Stimulated activated CD4-positive, alpha-beta T cell treated with anti-CD3 and anti-CD28 coated beads, Interleukin-1b, Interleukin-23, amount 100 ng/mL, for 4 hours (primary cell): Measurements from ENCODE around the gene STAC2.
"Not testable (repeated sequence)": the region's sequence is repeated elsewhere in the genome, so short reads cannot be mapped to it uniquely, and the experiment has no call there.

Experiments
- DNase-seq, 2 donors: peaks; one replicate each; pipeline ENCODE4 v3.0.0-alpha.2; 2020; ENCODE audit warnings: low read depth in 2 of 2

STAC2 gene, protein sequence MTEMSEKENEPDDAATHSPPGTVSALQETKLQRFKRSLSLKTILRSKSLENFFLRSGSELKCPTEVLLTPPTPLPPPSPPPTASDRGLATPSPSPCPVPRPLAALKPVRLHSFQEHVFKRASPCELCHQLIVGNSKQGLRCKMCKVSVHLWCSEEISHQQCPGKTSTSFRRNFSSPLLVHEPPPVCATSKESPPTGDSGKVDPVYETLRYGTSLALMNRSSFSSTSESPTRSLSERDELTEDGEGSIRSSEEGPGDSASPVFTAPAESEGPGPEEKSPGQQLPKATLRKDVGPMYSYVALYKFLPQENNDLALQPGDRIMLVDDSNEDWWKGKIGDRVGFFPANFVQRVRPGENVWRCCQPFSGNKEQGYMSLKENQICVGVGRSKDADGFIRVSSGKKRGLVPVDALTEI

GRCh38 chr17:39225308-39225958 lies at the start of gene STAC2:
Gene STAC2 (minus strand): TSS chr17:39225945. CDS start chr17:39225502, 443 bp downstream.
- DNase-seq = no peak

DNA sequence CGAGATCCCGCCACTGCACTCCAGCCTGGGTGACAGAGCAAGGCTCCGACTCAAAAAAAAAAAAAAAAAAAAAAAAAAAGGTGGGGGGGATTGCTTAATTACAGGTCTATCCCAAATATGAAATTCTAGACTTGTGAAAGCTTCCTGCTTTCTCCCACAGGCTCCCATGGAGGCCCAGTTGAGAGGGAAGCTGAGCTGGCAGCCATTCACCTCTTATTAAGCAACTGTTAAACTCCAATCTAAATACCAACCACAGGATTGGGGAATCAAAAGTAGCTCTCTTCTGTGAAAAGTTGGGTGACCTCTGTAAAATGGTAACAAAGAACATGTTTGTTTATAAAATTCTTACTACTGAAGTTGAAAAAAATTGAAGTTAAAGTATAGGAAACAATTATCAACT lies 45.8 kb upstream of the STAC2 start:
- no peak for DNase-seq

GRCh38 chr17:39270923-39271322 lies 45.2 kb upstream of the STAC2 start:
- no peak for DNase-seq

GRCh38 chr17:39264119-39264518 lies 38.4 kb upstream of the STAC2 start:
- DNase-seq = no peak

DNA sequence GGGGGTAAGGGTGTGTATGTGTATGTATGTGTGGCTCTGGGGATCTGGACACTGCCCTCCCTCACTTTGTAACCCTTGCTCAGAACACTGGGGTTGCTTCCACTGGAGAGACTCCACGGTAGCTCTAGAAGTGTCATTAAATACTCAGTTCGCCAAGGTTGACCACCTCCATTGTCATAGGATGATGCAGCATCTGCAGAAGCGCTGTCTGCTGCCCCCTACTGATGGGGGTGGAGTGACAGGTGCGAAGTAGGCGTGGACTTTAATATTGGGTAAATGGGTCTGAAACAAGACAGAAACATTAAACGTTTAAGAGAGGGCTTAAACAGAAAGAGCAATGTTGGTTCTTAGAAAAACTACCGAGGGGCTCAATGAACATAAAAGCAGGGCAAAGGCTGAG lies 35.5 kb upstream of the STAC2 start:
- DNase-seq = no peak

GRCh38 chr17:39252788-39253460 lies 27.2 kb upstream of the STAC2 start:
- no peak for DNase-seq

GRCh38 chr17:39251997-39252396 lies 26.3 kb upstream of the STAC2 start:
- DNase-seq = no peak

DNA sequence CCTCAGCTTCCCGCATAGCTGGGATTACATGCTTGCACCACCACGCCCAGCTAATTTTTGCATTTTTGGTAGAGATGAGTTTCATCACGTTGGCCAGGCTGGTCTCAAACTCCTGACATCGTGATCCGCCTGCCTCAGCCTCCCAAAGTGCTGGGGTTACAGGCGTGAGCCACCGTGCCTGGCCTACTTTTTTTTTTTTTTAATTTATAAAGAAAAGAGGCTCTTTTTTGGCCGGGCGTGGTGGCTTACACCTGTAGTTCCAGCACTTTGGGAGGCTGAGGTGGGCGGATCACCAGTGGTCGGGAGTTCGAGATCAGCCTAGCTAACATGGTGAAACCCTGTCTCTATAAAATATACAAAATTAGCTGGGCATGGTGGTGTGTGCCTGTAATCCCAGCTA lies 24.3 kb upstream of the STAC2 start:
- not testable (repeated sequence) for DNase-seq

DNA sequence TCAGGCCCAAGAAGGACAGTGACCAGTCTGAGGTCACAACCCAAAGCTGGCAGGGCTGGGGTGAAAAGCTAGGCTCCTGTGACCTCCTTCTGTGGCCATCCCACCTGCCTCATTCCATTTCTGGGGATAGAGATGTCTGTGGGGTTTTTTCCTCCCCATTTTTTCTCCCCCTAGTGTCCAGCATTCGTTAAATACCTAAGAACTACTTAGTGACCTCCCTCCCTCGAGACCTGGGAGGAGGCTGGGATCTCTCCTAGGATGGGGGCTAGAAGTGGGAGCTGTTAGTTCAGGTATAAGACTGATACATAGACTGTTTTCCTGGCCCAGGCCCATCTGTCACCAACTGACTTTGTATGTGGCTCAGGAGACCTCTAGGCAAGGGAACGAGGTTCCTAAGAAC lies 20.5 kb upstream of the STAC2 start:
- DNase-seq = no peak

- DNase-seq = peak; percentile 84 to 85
Observed at GRCh38 chr17:39244600-39245570, 19.1 kb upstream of the STAC2 start.

- DNase-seq = no peak
Observed at GRCh38 chr17:39244016-39244599, 18.4 kb upstream of the STAC2 start.

GRCh38 chr17:39243155-39243554 lies 17.4 kb upstream of the STAC2 start:
- DNase-seq = no peak

DNA sequence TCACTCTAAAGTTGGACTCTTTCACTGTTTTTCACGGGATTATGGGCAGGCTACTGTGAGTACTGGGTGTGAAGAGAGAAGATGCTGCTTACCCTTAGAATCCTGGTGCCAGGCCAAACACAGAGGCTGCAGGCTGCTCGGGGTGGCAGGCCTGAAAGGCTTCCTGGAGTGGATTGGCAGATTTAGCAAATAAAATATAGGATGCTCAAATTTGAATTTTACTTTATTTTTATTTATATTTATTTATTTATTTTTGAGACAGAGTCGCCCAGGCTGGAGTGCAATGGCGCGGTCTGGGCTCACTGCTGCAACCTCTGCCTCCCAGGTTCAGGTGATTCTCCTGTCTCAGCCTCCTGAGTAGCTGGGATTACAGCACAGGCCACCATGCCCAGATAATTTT lies 14.9 kb upstream of the STAC2 start:
- DNase-seq = no peak

DNA sequence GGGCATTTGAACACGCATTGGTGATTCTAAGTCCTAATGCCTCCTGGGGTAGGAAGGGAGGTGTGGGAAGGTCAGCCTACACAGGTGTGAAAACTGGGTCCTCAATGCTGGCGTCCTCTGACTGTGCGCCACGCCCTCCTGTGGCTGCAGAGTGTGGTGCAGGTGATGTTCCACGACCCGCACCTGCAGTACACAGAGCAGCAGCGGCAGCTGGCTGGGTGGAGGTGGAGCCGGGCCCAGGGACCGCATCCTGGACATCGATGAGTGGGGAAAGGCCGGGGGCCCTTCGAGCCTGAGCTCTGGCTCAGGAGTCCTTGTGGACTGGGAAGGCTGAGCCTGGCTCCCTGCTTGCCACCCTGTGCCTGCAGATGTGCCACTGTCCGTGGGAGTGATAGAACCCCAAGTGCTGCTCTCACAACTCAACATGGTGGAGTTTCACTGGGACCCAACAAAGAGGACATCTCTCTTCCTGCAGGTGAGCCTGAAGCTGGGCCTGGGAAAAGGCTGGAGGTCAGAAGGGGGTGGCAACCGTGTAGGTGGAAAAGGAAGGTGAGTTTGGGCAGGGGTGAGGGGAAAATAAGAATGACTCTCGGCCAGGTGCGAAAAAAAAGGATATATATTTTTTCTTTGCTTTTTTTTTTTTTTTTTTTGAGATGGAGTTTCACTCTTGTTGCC lies 14.0 kb upstream of the STAC2 start:
- DNase-seq = peak; percentile 51 to 54

DNA sequence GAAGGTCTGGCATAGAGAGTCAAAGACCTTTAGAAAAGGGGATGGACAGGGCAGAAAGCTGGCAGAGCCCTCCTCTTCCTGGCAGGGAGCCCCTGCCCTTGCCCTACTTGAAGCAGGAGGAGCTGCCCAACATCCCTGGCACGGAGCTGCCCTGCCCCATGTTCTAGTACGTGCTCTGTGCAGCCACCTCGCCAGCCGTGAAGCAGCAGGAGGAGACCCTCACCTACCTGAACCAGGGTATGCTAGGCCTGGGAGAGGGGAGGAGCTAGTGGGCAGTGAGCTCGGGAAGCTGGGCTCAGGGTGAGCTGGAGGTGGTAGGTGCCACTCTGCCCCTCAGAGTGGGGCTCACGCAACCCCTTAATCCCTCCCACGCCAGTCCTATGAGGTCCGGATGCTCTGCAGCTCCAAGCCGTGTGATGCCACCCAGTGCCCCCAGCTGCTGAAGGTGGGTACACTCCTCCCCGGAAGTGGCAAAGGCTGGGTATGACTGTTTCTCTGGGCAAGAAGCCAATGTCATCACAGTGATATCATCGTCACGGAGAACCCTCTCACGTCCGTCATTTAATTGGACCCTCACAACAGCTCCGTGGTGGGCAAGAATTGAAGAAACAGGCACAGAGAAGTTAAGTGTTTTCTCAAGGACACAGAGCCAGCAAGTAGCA lies 12.7 kb upstream of the STAC2 start:
- peak in 1 of 2 donors; percentile 62 for DNase-seq

DNA sequence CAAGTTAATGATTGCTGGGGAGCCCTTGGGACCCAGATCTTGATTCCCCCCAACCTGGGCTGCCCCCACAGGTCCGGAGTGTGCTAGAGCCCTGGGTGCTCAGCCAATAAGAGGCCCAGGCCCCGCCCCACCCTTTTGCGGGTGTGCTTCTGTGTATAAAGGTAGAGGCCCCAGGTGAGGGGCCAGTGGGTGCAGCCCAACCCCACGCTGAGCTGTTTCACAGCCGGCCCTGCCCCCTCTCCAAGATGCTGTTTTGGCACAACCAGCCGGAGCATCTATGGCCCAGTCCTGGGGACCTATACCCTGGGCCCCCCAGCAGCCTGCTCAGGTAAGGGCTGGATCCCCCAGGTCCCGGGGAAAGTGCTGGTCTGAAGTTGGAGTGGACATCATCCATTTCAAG lies 11.8 kb upstream of the STAC2 start:
- no peak for DNase-seq

- DNase-seq = no peak
Observed at GRCh38 chr17:39236981-39237441, 11.3 kb upstream of the STAC2 start.

DNA sequence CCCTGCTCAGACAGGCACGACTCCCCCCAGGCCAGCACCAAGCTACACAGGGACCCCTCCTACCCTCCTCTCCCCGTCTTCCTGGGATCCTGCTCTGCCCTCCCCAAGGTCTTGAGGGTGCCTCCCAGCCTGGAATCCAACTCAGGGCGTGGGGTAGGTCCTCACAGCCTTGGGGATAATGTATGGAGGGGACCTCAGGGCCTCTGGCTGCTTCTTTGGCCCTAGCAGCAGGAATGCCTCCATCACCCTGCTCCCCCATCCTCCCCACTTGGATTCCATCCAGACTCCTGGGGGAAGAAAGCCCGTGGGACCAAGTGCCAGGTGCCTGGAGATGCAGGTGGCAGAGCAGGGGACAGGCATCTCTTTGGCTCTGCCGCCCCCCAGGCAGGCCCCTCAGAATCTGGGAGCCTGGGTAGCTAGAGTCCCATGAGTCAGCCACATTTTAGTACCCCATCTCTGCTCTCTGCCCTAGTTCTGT lies 10.7 kb upstream of the STAC2 start:
- DNase-seq = no peak

DNA sequence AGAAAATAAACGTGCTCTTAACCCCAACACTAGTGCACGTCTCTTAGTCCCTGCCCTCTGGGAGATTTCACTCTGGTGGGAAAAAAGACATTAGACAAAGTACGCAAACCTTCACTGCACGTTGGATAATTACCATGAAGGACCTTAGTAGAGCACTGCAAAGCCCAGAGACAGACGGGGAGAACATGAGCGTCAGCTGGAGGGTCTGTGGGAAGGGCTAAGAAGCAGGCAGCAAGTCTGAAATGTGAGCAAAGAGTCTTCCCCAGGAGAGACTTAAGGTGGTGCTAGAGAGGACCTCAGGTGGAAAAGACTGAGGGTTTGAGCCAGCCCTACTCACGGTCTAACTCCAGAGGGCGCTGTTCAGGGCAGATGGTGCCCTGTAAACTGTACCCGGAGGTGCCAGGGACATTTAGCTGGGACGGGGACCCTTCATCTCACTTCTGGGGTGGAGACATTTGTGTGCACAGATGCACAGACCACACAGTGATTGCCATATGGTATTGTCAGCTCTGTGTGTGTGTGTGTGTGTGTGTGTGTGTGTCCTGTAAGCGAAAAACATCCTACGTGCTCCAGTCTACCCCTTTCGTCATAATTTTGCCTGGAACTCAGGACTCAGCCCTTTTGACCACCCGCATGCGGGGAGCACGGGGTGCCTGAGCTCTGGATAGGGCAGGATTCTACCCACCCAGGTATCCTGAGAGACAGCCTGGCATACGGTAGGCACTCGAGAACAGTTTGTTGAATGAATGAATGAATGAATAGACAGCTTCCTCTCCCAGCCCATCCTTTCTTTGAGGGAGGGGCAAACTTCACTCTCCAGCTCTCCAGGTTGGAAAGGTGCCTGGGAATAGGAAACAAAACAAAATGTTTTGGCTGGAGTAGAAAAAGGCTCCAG lies 10.1 kb upstream of the STAC2 start:
- DNase-seq = no peak
